Activated CD4-positive, alpha-beta T cell treated with anti-CD3 and anti-CD28 coated beads, Interleukin-2, amount 10 ng/mL, durations not matched to agents 24 days and 14 days (primary cell): Measurements from ENCODE around the gene GCNT2. TPM values are rescaled to one million over a fixed set of nuclear protein-coding genes. Genes with fewer than 3 reads are reported as not detected.
"Not testable (repeated sequence)": the region's sequence is repeated elsewhere in the genome, so short reads cannot be mapped to it uniquely, and the experiment has no call there.

Source experiments
- DNase-seq: peaks from one replicate; pipeline ENCODE4 v3.0.0; 2022
- H3K27ac Mint-ChIP-seq: one replicate; pipeline ENCODE4 v1.8.0; 2022; ENCODE audit warnings: mild to moderate bottlenecking, mixed read lengths
- H3K27me3 Mint-ChIP-seq: one replicate; pipeline ENCODE4 v1.8.0; 2022; ENCODE audit warnings: mixed read lengths
- H3K36me3 Mint-ChIP-seq: one replicate; pipeline ENCODE4 v1.8.0; 2022; ENCODE audit warnings: low read depth, mild to moderate bottlenecking, mixed read lengths
- H3K4me1 Mint-ChIP-seq: one replicate; pipeline ENCODE4 v1.8.0; 2021; ENCODE audit warnings: mixed read lengths
- H3K4me3 Mint-ChIP-seq: one replicate; pipeline ENCODE4 v1.8.0; 2022; ENCODE audit warnings: mild to moderate bottlenecking, moderate library complexity, mixed read lengths
- H3K9me3 Mint-ChIP-seq: one replicate; pipeline ENCODE4 v1.8.0; 2021; ENCODE audit warnings: mixed read lengths
- intact Hi-C: fragments of 100-400 bp; cut with micrococcal nuclease; formaldehyde crosslinking; loops from one replicate; pipeline ENCODE4 v1.15.1; 2023
- total RNA-seq: library from RNA; stranded (reverse); gene quantifications from 2 replicates; pipeline ENCODE4 v1.2.3, GENCODE V29; 2022

GCNT2 gene
- total RNA-seq, 1 donor from 2014 or later, result 2.5 TPM

GRCh38 chr6:10599046-10599445 lies 77.9 kb downstream of the GCNT2 start:
- DNase-seq, result no peak
- intact Hi-C loops, result no loop called here
- Mint-ChIP-seq H3K27ac (no peak overlapping the region), H3K4me3 (no peak overlapping the region), H3K4me1 (peaks cover 8% of the 10 kb centered on the region), H3K9me3 (no peaks in the 10 kb centered on the region), H3K36me3 (no peaks in the 10 kb centered on the region), H3K27me3 (no peaks in the 10 kb centered on the region)

GRCh38 chr6:10600681-10601080 lies 79.5 kb downstream of the GCNT2 start:
- not testable (repeated sequence) for H3K36me3 Mint-ChIP-seq, H3K4me1 Mint-ChIP-seq

GRCh38 chr6:10603219-10603618 lies 82.1 kb downstream of the GCNT2 start:
- intact Hi-C loops, result no loop called here
- peaks cover 3% of the 10 kb centered on the region for H3K9me3 Mint-ChIP-seq
- no peaks in the 10 kb centered on the region for H3K27me3 Mint-ChIP-seq
- no peaks in the 10 kb centered on the region for H3K4me1 Mint-ChIP-seq
- no peak for DNase-seq
- peaks cover 2% of the 10 kb centered on the region for H3K36me3 Mint-ChIP-seq
- H3K4me3 Mint-ChIP-seq, result no peak overlapping the region
- H3K27ac Mint-ChIP-seq, result no peak overlapping the region

More at GRCh38 chr6:10600681-10601080, 79.5 kb downstream of the GCNT2 start:
- H3K27ac Mint-ChIP-seq, intact Hi-C loops, H3K9me3 Mint-ChIP-seq, DNase-seq, H3K27me3 Mint-ChIP-seq, H3K4me3 Mint-ChIP-seq: not testable (repeated sequence)

GRCh38 chr6:10609038-10609437 lies 87.9 kb downstream of the GCNT2 start:
- H3K9me3 Mint-ChIP-seq, result peaks cover 3% of the 10 kb centered on the region
- H3K27ac Mint-ChIP-seq, result no peak overlapping the region
- no peak overlapping the region for H3K4me3 Mint-ChIP-seq
- intact Hi-C loops, result no loop called here
- no peaks in the 10 kb centered on the region for H3K27me3 Mint-ChIP-seq
- H3K36me3 Mint-ChIP-seq, result peaks cover 3% of the 10 kb centered on the region
- no peak for DNase-seq
- H3K4me1 Mint-ChIP-seq, result no peaks in the 10 kb centered on the region

- Mint-ChIP-seq H3K4me3 (no peak overlapping the region), H3K9me3 (peaks cover 3% of the 10 kb centered on the region), H3K36me3 (peaks cover 3% of the 10 kb centered on the region), H3K27me3 (no peaks in the 10 kb centered on the region), H3K27ac (no peak overlapping the region), H3K4me1 (no peaks in the 10 kb centered on the region)
- DNase-seq, result no peak
- intact Hi-C loops, result no loop called here
These were observed 89.1 kb downstream of the GCNT2 start for GRCh38 chr6:10610289-10610688.

- H3K4me1 Mint-ChIP-seq, result no peaks in the 10 kb centered on the region
- peaks cover 2% of the 10 kb centered on the region for H3K9me3 Mint-ChIP-seq
- no peak overlapping the region for H3K4me3 Mint-ChIP-seq
- DNase-seq, result no peak
- H3K27me3 Mint-ChIP-seq, result no peaks in the 10 kb centered on the region
- intact Hi-C loops, result no loop called here
- no peak overlapping the region for H3K27ac Mint-ChIP-seq
- peaks cover 2% of the 10 kb centered on the region for H3K36me3 Mint-ChIP-seq
These were observed 91.0 kb downstream of the GCNT2 start for GRCh38 chr6:10612161-10612560.

GRCh38 chr6:10613077-10613476 lies 91.9 kb downstream of the GCNT2 start:
- peaks cover 2% of the 10 kb centered on the region for H3K36me3 Mint-ChIP-seq
- no peaks in the 10 kb centered on the region for H3K4me1 Mint-ChIP-seq
- H3K9me3 Mint-ChIP-seq, result no peaks in the 10 kb centered on the region
- no peak overlapping the region for H3K4me3 Mint-ChIP-seq
- intact Hi-C loops, result no loop called here
- no peak for DNase-seq
- no peak overlapping the region for H3K27ac Mint-ChIP-seq
- no peaks in the 10 kb centered on the region for H3K27me3 Mint-ChIP-seq

GRCh38 chr6:10613723-10614122 lies 92.6 kb downstream of the GCNT2 start:
- DNase-seq, result no peak
- Mint-ChIP-seq H3K4me3 (no peak overlapping the region), H3K36me3 (no peaks in the 10 kb centered on the region), H3K27me3 (no peaks in the 10 kb centered on the region), H3K9me3 (no peaks in the 10 kb centered on the region), H3K4me1 (no peaks in the 10 kb centered on the region), H3K27ac (no peak overlapping the region)
- intact Hi-C loops, result no loop called here

GRCh38 chr6:10615675-10616074 lies 94.5 kb downstream of the GCNT2 start:
- no peaks in the 10 kb centered on the region for H3K4me1 Mint-ChIP-seq
- H3K36me3 Mint-ChIP-seq, result no peaks in the 10 kb centered on the region
- H3K27ac Mint-ChIP-seq, result no peak overlapping the region
- DNase-seq, result no peak
- H3K4me3 Mint-ChIP-seq, result no peak overlapping the region
- no peaks in the 10 kb centered on the region for H3K9me3 Mint-ChIP-seq
- H3K27me3 Mint-ChIP-seq, result no peaks in the 10 kb centered on the region
- intact Hi-C loops, result no loop called here

GRCh38 chr6:10616266-10616665 lies 95.1 kb downstream of the GCNT2 start:
- H3K4me3 Mint-ChIP-seq, H3K9me3 Mint-ChIP-seq, H3K27ac Mint-ChIP-seq, DNase-seq, intact Hi-C loops, H3K36me3 Mint-ChIP-seq, H3K27me3 Mint-ChIP-seq, H3K4me1 Mint-ChIP-seq: not testable (repeated sequence)

GRCh38 chr6:10617008-10617696 lies 96.0 kb downstream of the GCNT2 start:
- peaks cover 4% of the 10 kb centered on the region for H3K9me3 Mint-ChIP-seq
- H3K4me1 Mint-ChIP-seq, result no peaks in the 10 kb centered on the region
- intact Hi-C loops, result no loop called here
- peaks cover 10% of the 10 kb centered on the region for H3K36me3 Mint-ChIP-seq
- H3K4me3 Mint-ChIP-seq, result no peak overlapping the region
- H3K27ac Mint-ChIP-seq, result no peak overlapping the region
- no peak for DNase-seq
- no peaks in the 10 kb centered on the region for H3K27me3 Mint-ChIP-seq

- intact Hi-C loops, result no loop called here
- Mint-ChIP-seq H3K27me3 (no peaks in the 10 kb centered on the region), H3K9me3 (peaks cover 8% of the 10 kb centered on the region), H3K27ac (no peak overlapping the region), H3K4me1 (no peaks in the 10 kb centered on the region), H3K36me3 (peaks cover 16% of the 10 kb centered on the region), H3K4me3 (no peak overlapping the region)
- no peak for DNase-seq
These were observed 97.3 kb downstream of the GCNT2 start for GRCh38 chr6:10618409-10618808.

- no peak for DNase-seq
- no peak overlapping the region for H3K27ac Mint-ChIP-seq
- H3K27me3 Mint-ChIP-seq, result no peaks in the 10 kb centered on the region
- peaks cover 34% of the 10 kb centered on the region for H3K36me3 Mint-ChIP-seq
- intact Hi-C loops, result no loop called here
- H3K4me1 Mint-ChIP-seq, result no peaks in the 10 kb centered on the region
- H3K4me3 Mint-ChIP-seq, result no peak overlapping the region
- H3K9me3 Mint-ChIP-seq, result peaks cover 19% of the 10 kb centered on the region
These were observed 100.1 kb downstream of the GCNT2 start for GRCh38 chr6:10621213-10621612.

GRCh38 chr6:10621847-10622246 lies 100.7 kb downstream of the GCNT2 start:
- H3K4me1 Mint-ChIP-seq, result no peaks in the 10 kb centered on the region
- H3K36me3 Mint-ChIP-seq, result peaks cover 34% of the 10 kb centered on the region
- H3K27ac Mint-ChIP-seq, result no peak overlapping the region
- intact Hi-C loops, result no loop called here
- no peak for DNase-seq
- no peaks in the 10 kb centered on the region for H3K27me3 Mint-ChIP-seq
- no peak overlapping the region for H3K4me3 Mint-ChIP-seq
- peaks cover 19% of the 10 kb centered on the region for H3K9me3 Mint-ChIP-seq

- H3K4me1 Mint-ChIP-seq, result no peaks in the 10 kb centered on the region
- peaks cover 19% of the 10 kb centered on the region for H3K9me3 Mint-ChIP-seq
- H3K27ac Mint-ChIP-seq, result no peak overlapping the region
- H3K36me3 Mint-ChIP-seq, result peaks cover 40% of the 10 kb centered on the region
- no peaks in the 10 kb centered on the region for H3K27me3 Mint-ChIP-seq
- no peak overlapping the region for H3K4me3 Mint-ChIP-seq
- intact Hi-C loops, result no loop called here
- no peak for DNase-seq
These were observed 103.7 kb downstream of the GCNT2 start for GRCh38 chr6:10624836-10625235.
